Stimulated activated memory B cell treated with anti-CD40 and anti-IgM and Interleukin-4, amounts not matched to agents 10 μg/mL and 1 μg/mL and 100 μg/mL, for 72 hours (primary cell): ENCODE measurements around the gene SLC12A7.

Experiments used
- ATAC-seq: fragments of 150-1000 bp; cut with Tn5 transposase; 2 replicates; pipeline ENCODE4 v1.10.0; 2021
- H3K27ac Mint-ChIP-seq: one replicate; pipeline ENCODE4 v1.8.0; 2022; ENCODE audit warnings: mild to moderate bottlenecking, mixed read lengths
- H3K27me3 Mint-ChIP-seq: one replicate; pipeline ENCODE4 v1.8.0; 2022; ENCODE audit warnings: mixed read lengths
- H3K36me3 Mint-ChIP-seq: one replicate; pipeline ENCODE4 v1.8.0; 2022; ENCODE audit warnings: mixed read lengths
- H3K4me1 Mint-ChIP-seq: one replicate; pipeline ENCODE4 v1.8.0; 2022; ENCODE audit warnings: mixed read lengths
- H3K4me3 Mint-ChIP-seq: one replicate; pipeline ENCODE4 v1.8.0; 2022; ENCODE audit warnings: mild to moderate bottlenecking, moderate library complexity, mixed read lengths
- H3K9me3 Mint-ChIP-seq: one replicate; pipeline ENCODE4 v1.8.0; 2022; ENCODE audit warnings: mixed read lengths

SLC12A7 gene

GRCh38 chr5:1044117-1044516 is 67.7 kb downstream of the SLC12A7 start:
- peaks cover 11% of the 10 kb centered on the region for H3K4me1 Mint-ChIP-seq
- no peaks in the 10 kb centered on the region for H3K27me3 Mint-ChIP-seq
- no peak overlapping the region for H3K27ac Mint-ChIP-seq
- H3K4me3 Mint-ChIP-seq, result no peak overlapping the region
- no peak for ATAC-seq
- H3K9me3 Mint-ChIP-seq, result peaks cover 78% of the 10 kb centered on the region
- H3K36me3 Mint-ChIP-seq, result no peaks in the 10 kb centered on the region

GRCh38 chr5:1043327-1043726 is 68.5 kb downstream of the SLC12A7 start:
- Mint-ChIP-seq H3K27me3 (no peaks in the 10 kb centered on the region), H3K4me1 (peaks cover 11% of the 10 kb centered on the region), H3K4me3 (no peak overlapping the region), H3K36me3 (no peaks in the 10 kb centered on the region), H3K27ac (no peak overlapping the region), H3K9me3 (peaks cover 75% of the 10 kb centered on the region)
- ATAC-seq, result no peak

DNA sequence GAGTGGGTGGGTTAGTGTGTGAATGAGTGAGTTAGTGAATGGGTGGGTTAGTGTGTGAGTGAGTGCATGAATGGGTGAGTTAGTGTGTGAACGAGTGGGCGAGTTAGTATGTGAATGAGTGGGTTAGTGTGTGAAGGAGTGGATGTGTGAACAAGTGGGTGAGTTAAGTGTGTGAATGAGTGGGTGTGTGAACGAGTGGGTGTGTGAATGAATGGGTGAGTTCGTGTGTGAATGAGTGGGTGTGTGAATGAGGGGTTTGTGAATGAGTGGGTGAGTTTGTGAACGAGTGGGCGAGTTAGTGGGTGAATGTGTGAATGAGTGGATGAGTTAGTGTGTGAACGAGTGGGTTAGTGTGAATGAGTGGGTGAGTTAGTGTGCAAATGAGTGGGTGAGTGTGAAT is 69.2 kb downstream of the SLC12A7 start:
- no peaks in the 10 kb centered on the region for H3K36me3 Mint-ChIP-seq
- no peak overlapping the region for H3K27ac Mint-ChIP-seq
- no peak overlapping the region for H3K4me3 Mint-ChIP-seq
- no peak for ATAC-seq
- peaks cover 11% of the 10 kb centered on the region for H3K4me1 Mint-ChIP-seq
- peaks cover 68% of the 10 kb centered on the region for H3K9me3 Mint-ChIP-seq
- H3K27me3 Mint-ChIP-seq, result no peaks in the 10 kb centered on the region

GRCh38 chr5:1041225-1042143 is 70.4 kb downstream of the SLC12A7 start:
- no peaks in the 10 kb centered on the region for H3K36me3 Mint-ChIP-seq
- peaks cover 57% of the 10 kb centered on the region for H3K9me3 Mint-ChIP-seq
- H3K4me1 Mint-ChIP-seq, result peaks cover 11% of the 10 kb centered on the region
- no peak for ATAC-seq
- no peak overlapping the region for H3K4me3 Mint-ChIP-seq
- H3K27me3 Mint-ChIP-seq, result no peaks in the 10 kb centered on the region
- no peak overlapping the region for H3K27ac Mint-ChIP-seq

GRCh38 chr5:1040571-1040970 is 71.3 kb downstream of the SLC12A7 start:
- peaks cover 9% of the 10 kb centered on the region for H3K4me1 Mint-ChIP-seq
- ATAC-seq, result no peak
- no peaks in the 10 kb centered on the region for H3K36me3 Mint-ChIP-seq
- no peak overlapping the region for H3K27ac Mint-ChIP-seq
- no peaks in the 10 kb centered on the region for H3K27me3 Mint-ChIP-seq
- peaks cover 47% of the 10 kb centered on the region for H3K9me3 Mint-ChIP-seq
- H3K4me3 Mint-ChIP-seq, result no peak overlapping the region

GRCh38 chr5:1039706-1040260 is 72.1 kb downstream of the SLC12A7 start:
- ATAC-seq, result no peak
- Mint-ChIP-seq H3K36me3 (no peaks in the 10 kb centered on the region), H3K4me3 (no peak overlapping the region), H3K27me3 (peaks cover 7% of the 10 kb centered on the region), H3K27ac (no peak overlapping the region), H3K4me1 (peaks cover 7% of the 10 kb centered on the region), H3K9me3 (peaks cover 40% of the 10 kb centered on the region)

- Mint-ChIP-seq H3K36me3 (no peaks in the 10 kb centered on the region), H3K27ac (no peak overlapping the region), H3K27me3 (peaks cover 12% of the 10 kb centered on the region), H3K4me3 (no peak overlapping the region), H3K4me1 (peaks cover 8% of the 10 kb centered on the region), H3K9me3 (peaks cover 34% of the 10 kb centered on the region)
- ATAC-seq, result no peak
Measured at GRCh38 chr5:1039210-1039548, 72.7 kb downstream of the SLC12A7 start.

DNA sequence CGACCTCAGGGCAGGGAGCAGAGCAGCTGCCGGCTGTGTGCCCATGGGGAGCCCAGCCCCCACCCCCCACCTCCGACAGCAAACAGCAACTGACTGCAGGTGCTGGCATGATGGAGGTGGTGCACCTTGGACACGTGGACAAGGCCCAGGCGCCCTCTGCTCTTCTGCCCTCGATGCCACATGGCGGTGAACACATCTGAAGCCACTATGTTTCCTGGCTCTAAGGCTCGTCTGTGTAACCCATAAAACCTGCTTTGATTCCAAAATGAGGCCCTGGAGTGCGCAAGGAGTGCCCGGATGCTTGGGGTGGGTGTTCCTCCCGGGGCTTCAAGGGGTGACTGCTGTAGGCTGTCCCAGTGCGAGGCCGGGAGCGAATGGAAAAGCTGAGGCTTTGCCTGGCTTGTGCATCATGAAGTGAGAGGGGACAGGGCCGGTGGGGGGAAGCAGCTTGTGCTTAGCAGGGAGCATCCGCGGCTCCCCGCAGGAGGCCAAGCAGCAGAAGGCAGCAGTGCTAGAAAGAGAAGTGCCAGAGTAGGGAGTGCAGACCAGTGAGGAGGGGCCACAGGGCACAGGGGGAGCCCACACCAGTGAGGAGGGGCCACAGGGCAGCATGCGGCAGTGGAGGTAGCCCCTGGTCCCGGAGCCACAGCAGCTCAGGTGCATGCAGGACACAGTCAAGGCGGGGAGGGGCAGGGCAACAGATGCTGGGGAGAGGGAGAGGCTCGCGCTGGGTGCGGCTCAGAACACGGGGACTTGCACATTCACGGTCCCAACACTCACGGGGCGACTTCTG is 73.2 kb downstream of the SLC12A7 start:
- H3K27ac Mint-ChIP-seq, result no peak overlapping the region
- peak; percentile 40 for ATAC-seq

GRCh38 chr5:1037671-1038416 is 74.0 kb downstream of the SLC12A7 start:
- peaks cover 20% of the 10 kb centered on the region for H3K9me3 Mint-ChIP-seq
- H3K27me3 Mint-ChIP-seq, result peaks cover 20% of the 10 kb centered on the region
- no peak overlapping the region for H3K4me3 Mint-ChIP-seq
- H3K36me3 Mint-ChIP-seq, result no peaks in the 10 kb centered on the region
- H3K27ac Mint-ChIP-seq, result no peak overlapping the region
- H3K4me1 Mint-ChIP-seq, result peaks cover 8% of the 10 kb centered on the region
- ATAC-seq, result no peak

More for the DNA sequence above, 73.2 kb downstream of the SLC12A7 start:
- no peak overlapping the region for H3K4me3 Mint-ChIP-seq
- H3K4me1 Mint-ChIP-seq, result peaks cover 8% of the 10 kb centered on the region
- H3K9me3 Mint-ChIP-seq, result peaks cover 28% of the 10 kb centered on the region
- H3K27me3 Mint-ChIP-seq, result peaks cover 18% of the 10 kb centered on the region
- no peaks in the 10 kb centered on the region for H3K36me3 Mint-ChIP-seq

DNA sequence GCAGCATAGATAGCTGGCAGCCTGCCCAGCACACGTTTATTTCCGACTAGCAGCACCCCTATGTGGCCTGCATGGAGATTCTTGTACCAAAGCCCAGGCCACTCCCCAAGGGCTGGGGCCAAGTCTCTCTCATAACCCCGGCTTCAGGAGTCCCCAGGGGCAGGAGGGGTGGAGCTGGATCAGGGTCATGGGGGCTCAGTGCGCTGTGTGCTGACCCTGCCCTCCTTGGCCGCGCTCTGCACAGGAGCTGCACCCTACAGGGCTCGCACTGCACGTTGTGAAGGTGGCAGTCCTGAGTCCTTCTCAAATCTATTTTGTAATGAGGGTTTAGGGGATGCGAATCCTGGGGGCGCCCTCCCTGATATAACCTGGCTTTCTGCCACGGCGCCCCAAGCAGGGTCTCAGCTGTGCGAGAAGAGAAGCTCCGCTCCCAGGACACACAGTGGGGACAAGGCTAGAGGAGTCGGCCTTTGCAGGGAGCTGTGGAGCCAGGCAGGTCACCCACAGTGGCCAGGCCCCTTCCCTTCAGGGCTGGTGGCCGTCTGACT is 74.7 kb downstream of the SLC12A7 start:
- peaks cover 27% of the 10 kb centered on the region for H3K27me3 Mint-ChIP-seq
- no peak overlapping the region for H3K4me3 Mint-ChIP-seq
- no peak overlapping the region for H3K27ac Mint-ChIP-seq
- no peaks in the 10 kb centered on the region for H3K36me3 Mint-ChIP-seq
- no peak for ATAC-seq
- peaks cover 14% of the 10 kb centered on the region for H3K9me3 Mint-ChIP-seq
- H3K4me1 Mint-ChIP-seq, result peaks cover 8% of the 10 kb centered on the region

DNA sequence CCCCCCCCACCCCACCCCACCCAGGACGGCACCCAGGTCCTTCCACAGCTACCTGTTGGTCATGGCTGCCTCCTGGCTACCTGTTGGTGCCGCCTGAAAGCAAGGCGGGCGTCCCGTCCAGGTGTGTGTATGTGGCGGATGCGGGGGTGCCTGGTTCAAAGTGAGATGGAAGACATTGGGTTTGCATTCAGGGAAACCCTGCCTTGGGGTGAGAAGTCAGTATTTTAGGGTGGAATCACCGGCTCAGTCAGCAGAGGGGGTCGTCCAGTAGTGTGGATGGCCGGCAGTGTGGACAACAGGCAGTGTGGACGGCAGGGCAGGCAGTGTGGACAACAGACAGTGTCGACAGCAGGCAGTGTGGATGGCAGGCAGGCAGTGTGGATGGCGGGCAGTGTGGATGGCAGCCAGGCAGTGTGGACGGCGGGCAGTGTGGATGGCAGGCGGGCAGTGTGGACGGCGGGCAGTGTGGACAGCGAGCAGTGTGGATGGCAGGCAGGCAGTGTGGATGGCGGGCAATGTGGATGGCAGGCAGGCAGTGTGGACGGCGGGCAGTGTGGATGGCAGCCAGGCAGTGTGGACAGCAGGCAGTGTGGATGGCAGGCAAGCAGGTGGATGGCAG is 75.2 kb downstream of the SLC12A7 start:
- H3K27me3 Mint-ChIP-seq, result peaks cover 32% of the 10 kb centered on the region
- no peak overlapping the region for H3K27ac Mint-ChIP-seq
- peaks cover 8% of the 10 kb centered on the region for H3K9me3 Mint-ChIP-seq
- peaks cover 8% of the 10 kb centered on the region for H3K4me1 Mint-ChIP-seq
- no peak overlapping the region for H3K4me3 Mint-ChIP-seq
- H3K36me3 Mint-ChIP-seq, result no peaks in the 10 kb centered on the region
- ATAC-seq, result no peak

GRCh38 chr5:1035421-1036405 is 76.2 kb downstream of the SLC12A7 start:
- H3K4me3 Mint-ChIP-seq, result no peak overlapping the region
- no peak overlapping the region for H3K27ac Mint-ChIP-seq
- H3K9me3 Mint-ChIP-seq, result no peaks in the 10 kb centered on the region
- peaks cover 8% of the 10 kb centered on the region for H3K4me1 Mint-ChIP-seq
- peaks cover 34% of the 10 kb centered on the region for H3K27me3 Mint-ChIP-seq
- H3K36me3 Mint-ChIP-seq, result no peaks in the 10 kb centered on the region
- ATAC-seq, result peak; percentile 26

DNA sequence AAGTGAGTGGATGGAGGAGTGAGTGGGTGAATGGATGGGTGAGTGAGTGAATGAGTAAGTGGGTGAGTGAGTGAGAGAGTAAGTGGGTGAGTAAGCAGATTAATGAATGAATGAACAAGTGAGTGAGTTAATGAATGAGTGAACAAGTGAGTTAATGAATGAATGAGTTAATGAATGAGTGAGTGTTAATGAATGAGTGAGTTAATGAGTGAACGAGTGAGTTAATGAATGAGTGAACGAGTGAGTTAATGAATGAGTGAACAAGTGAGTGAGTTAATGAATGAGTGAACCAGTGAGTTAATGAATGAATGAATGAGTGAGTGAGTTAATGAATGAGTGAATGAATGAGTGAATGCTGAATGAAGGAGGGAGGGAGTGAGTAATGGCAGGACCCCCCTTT is 76.9 kb downstream of the SLC12A7 start:
- peaks cover 8% of the 10 kb centered on the region for H3K4me1 Mint-ChIP-seq
- no peak overlapping the region for H3K4me3 Mint-ChIP-seq
- ATAC-seq, result no peak
- peaks cover 34% of the 10 kb centered on the region for H3K27me3 Mint-ChIP-seq
- no peak overlapping the region for H3K27ac Mint-ChIP-seq
- no peaks in the 10 kb centered on the region for H3K9me3 Mint-ChIP-seq
- no peaks in the 10 kb centered on the region for H3K36me3 Mint-ChIP-seq
